Right lobe of liver (tissue), 4 donors: Measurements from ENCODE around the gene TRIM45.

Source experiments
- CTCF ChIP-seq, 4 donors: fragments of 200-600 bp in 3 of 4; fragments of 450-650 bp in 1 of 4; IDR thresholded peaks; one replicate each; pipeline versions ENCODE4 v1.5.1 to v1.8.0; 2016 to 2022; ENCODE audit warnings: antibody characterized with exemption in 4 of 4, mild to moderate bottlenecking in 2 of 4
- POLR2A ChIP-seq: fragments of 450-650 bp; IDR thresholded peaks from one replicate; pipeline ENCODE4 v1.6.1; 2017; ENCODE audit warnings: antibody characterized with exemption, mild to moderate bottlenecking
- donor health status: DM: no; HTN: no; CAD: no.
- donor health status: DM: no; HTN: no; CAD: no.
- donor health status: DM: no; HTN: yes; CAD: no.

- TF ChIP-seq CTCF (IDR thresholded peaks at IDR 0.05) (no peak), POLR2A (no peak)
Observed at GRCh38 chr1:117118137-117118536, 3.4 kb downstream of the TRIM45 start.
